BLaER1 (cell line): ENCODE results near the gene ADAD2.

Experiments
- H3K27ac ChIP-seq: shearing (Covaris generic); formaldehyde crosslinking; 2 replicates; pipeline ENCODE4 v1.8.1; 2022
- H3K27me3 ChIP-seq: shearing (Covaris generic); formaldehyde crosslinking; 2 replicates; pipeline ENCODE4 v1.8.1; 2022
- H3K36me3 ChIP-seq: shearing (Covaris generic); formaldehyde crosslinking; 2 replicates; pipeline ENCODE4 v1.8.1; 2022
- H3K4me1 ChIP-seq: shearing (Covaris generic); formaldehyde crosslinking; 2 replicates; pipeline ENCODE4 v1.8.1; 2022
- H3K4me2 ChIP-seq: shearing (Covaris generic); formaldehyde crosslinking; 2 replicates; pipeline ENCODE4 v1.8.1; 2022
- H3K4me3 ChIP-seq: shearing (Covaris generic); formaldehyde crosslinking; 2 replicates; pipeline ENCODE4 v1.8.1; 2022
- H3K9ac ChIP-seq: shearing (Covaris generic); formaldehyde crosslinking; 2 replicates; pipeline ENCODE4 v1.8.1; 2022
- H3K9me3 ChIP-seq: shearing (Covaris generic); formaldehyde crosslinking; 2 replicates; pipeline ENCODE4 v1.8.1; 2022
- H4K20me1 ChIP-seq: shearing (Covaris generic); formaldehyde crosslinking; 2 replicates; pipeline ENCODE4 v1.8.1; 2022
- Cebpa-rat ChIP-seq: shearing (Covaris generic); IDR thresholded peaks from 2 replicates; pipeline ENCODE4 v1.8.1; 2022

ADAD2 gene

DNA sequence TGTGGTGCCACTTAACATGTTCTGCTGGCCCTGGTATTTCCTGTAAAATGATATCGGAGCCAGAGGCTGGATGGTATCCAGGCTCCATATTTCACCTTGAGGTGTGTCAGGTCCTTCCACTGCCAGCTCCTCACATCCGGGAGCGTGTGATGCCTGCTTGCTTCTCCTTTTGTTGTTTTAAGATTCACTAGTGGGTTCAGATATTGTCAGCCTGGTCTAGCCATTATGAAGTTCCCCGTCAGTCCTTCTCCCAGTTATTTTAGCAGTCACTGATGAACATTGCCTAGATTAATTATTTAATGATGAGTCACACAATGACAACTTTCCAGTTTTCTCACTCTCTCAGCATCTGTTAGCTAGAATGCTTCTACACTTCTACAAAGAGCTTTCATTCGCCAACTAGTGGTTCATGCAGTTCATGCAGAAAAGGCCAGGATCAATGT, 34.6 kb upstream of the ADAD2 start:
- Histone ChIP-seq H3K9me3 (no peaks in the 10 kb centered on the region), H3K9ac (no peak overlapping the region), H3K4me1 (no peaks in the 10 kb centered on the region), H3K4me2 (no peak overlapping the region), H3K27ac (no peak overlapping the region), H4K20me1 (no peaks in the 10 kb centered on the region), H3K4me3 (no peak overlapping the region), H3K27me3 (no peaks in the 10 kb centered on the region), H3K36me3 (no peaks in the 10 kb centered on the region)
- no peak for TF ChIP-seq Cebpa-rat

DNA sequence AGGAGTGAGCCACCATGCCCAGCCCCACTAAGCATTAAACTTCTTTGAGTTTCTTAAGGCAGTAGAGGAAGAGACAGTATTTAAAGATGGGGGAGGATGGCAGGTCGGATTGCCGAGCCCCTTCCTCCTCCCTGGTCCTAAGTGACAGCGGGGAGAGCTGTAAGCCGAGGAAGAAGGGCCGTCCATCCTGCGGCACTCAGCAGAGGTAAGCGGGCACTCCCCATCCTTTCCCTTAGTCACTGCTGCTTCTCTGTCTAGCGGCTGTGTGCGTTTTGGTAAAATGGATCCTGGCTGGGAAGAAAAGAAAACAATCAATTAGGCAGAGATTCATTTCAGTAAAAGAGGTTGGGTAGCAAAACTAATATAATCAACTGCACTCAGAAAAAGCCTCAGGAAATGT, 31.9 kb upstream of the ADAD2 start:
- TF ChIP-seq Cebpa-rat, result no peak
- Histone ChIP-seq H3K27ac (no peak overlapping the region), H3K27me3 (no peaks in the 10 kb centered on the region), H3K4me1 (0 out of 2 replicates have a peak, but pooled peaks cover 8% of the 10 kb centered on the region), H3K9ac (no peak overlapping the region), H3K36me3 (no peaks in the 10 kb centered on the region), H4K20me1 (no peaks in the 10 kb centered on the region), H3K4me2 (no peak overlapping the region), H3K9me3 (no peaks in the 10 kb centered on the region), H3K4me3 (no peak overlapping the region)

DNA sequence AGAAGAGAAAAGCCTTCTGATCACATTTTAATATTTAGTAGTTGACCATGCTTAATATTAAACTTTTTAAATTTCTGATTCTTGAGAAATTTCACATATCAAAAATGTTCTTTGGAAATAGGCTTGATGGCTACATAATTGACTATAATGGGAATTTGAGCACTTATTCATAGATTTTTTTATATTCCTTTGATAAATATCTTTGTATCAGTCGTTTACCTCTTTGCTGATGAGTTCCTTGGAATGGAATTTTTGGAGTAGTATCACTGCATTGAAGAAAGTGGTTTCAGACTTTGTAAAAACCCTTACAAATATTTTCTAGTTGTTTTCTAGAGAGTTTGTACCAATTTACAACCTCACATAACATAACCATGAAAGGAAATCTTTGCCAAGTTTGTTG, 31.2 kb upstream of the ADAD2 start:
- TF ChIP-seq Cebpa-rat, result no peak
- Histone ChIP-seq H3K36me3 (no peaks in the 10 kb centered on the region), H3K4me2 (no peak overlapping the region), H3K9ac (no peak overlapping the region), H3K4me1 (0 out of 2 replicates have a peak, but pooled peaks cover 8% of the 10 kb centered on the region), H3K9me3 (no peaks in the 10 kb centered on the region), H3K27ac (no peak overlapping the region), H4K20me1 (no peaks in the 10 kb centered on the region), H3K27me3 (no peaks in the 10 kb centered on the region), H3K4me3 (no peak overlapping the region)

DNA sequence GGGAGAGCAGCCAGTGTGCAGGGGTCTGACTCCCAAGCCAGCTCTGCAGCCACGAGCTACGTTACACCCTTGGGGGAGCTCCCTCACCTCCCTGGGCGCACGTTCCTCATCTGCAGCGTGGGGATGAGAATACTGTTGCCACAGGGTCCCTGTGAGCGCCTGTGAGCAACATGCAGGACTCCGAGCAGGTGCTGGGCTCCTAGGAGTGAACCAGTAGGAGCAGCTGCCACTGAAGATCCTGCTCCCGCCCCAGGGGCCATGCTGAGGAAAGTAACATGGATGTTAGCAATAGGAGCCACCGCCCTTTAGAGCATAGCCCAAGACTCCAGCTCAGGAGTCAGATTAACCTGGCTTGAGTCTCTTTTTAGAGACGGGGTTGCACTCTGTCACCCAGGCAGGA, 29.9 kb upstream of the ADAD2 start:
- Histone ChIP-seq H3K4me3 (no peak overlapping the region), H3K27ac (no peak overlapping the region), H3K9ac (no peak overlapping the region), H3K9me3 (no peaks in the 10 kb centered on the region), H4K20me1 (no peaks in the 10 kb centered on the region), H3K4me1 (0 out of 2 replicates have a peak, but pooled peaks cover 8% of the 10 kb centered on the region), H3K27me3 (no peaks in the 10 kb centered on the region), H3K4me2 (no peak overlapping the region), H3K36me3 (no peaks in the 10 kb centered on the region)
- TF ChIP-seq Cebpa-rat, result no peak

DNA sequence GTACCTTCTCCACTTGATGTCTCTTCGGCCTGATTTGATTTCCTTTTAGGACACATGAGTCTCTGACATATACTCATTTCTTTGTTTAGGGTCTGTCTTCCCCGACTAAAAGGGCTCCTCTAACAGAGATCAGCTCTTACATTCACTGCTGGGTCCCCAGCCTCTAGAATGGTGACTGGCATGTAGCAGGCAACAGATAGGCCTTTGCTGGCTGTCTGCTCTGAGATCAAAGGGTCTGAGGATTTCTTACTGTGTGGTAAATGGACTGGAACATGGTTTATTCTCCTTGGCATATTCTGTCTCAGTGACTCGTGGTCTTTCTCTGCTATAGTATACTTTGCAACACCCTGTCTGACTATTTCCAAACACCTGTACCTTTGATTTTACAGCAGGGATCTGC, 29.2 kb upstream of the ADAD2 start:
- no peak overlapping the region for H3K4me3 ChIP-seq
- H3K9me3 ChIP-seq, result no peaks in the 10 kb centered on the region
- H3K27me3 ChIP-seq, result no peaks in the 10 kb centered on the region
- no peak overlapping the region for H3K27ac ChIP-seq
- no peaks in the 10 kb centered on the region for H3K36me3 ChIP-seq
- no peaks in the 10 kb centered on the region for H4K20me1 ChIP-seq
- no peak overlapping the region for H3K4me2 ChIP-seq
- 0 out of 2 replicates have a peak, but pooled peaks cover 8% of the 10 kb centered on the region for H3K4me1 ChIP-seq
- TF ChIP-seq Cebpa-rat, result no peak
- no peak overlapping the region for H3K9ac ChIP-seq

DNA sequence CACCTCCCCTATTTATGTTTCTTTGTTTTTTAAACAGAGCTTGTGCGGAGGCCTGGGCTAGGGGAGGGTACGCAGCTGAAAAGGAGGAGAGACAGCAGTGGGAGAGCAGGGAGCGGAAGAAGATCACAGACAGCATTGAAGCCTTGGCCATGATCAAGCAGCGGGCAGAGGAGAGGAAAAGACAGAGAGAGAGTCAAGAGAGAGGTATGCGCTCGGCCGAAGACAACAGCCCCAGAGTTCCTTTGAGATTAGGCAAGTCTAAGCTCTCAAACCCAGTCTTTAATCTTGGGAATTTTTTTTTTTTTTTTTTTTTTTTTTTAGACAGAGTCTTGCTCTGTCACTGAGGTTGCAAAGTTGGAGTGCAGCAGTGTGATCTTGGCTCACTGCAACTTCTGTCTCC, 25.2 kb upstream of the ADAD2 start:
- Histone ChIP-seq H3K9ac (no peak overlapping the region), H4K20me1 (no peaks in the 10 kb centered on the region), H3K9me3 (no peaks in the 10 kb centered on the region), H3K36me3 (no peaks in the 10 kb centered on the region), H3K4me1 (peaks cover 23% of the 10 kb centered on the region), H3K27ac (no peak overlapping the region), H3K27me3 (no peaks in the 10 kb centered on the region), H3K4me3 (no peak overlapping the region), H3K4me2 (no peak overlapping the region)
- no peak for TF ChIP-seq Cebpa-rat

DNA sequence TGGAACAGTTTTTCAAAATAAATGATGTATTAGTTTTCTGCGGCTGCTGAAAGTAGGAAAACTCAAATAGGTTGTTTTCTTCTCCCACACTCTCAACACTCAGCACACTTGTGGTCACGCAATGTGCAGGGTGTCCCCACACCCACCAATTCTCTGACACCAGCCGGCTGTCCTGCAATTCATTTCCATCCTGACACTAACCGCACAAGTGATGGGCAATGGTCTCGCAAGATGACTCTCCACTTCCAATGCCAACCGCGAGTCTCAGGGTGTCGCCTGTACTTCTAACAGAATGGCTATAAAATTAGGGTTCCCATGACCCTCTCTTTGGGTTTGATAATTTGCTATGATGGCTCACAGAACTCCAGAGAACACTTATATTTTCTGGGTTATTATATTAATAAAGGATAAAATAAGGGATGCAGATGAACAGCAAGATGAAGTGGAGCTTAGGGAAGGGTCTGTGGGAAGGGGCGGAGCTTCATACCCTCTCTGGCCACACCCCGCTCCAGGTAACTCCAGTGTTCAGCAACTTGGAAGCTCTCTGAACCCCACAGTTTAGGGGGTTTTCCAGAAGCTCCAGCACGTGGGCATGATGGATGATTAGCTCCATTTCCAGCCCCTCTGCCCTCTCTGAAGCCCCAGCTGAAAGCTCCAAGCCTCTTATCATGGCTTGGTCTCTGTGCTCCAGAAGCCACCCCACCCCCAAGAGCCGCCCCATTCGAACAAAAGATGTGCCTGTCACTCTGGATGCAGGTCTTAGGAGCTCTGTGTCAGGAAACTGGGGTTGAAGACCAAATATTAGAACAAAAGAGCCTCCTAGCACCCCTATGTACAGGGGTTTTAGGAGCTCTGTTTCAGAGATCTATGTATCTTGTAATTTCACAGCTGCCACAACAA, 23.9 kb upstream of the ADAD2 start:
- peaks cover 16% of the 10 kb centered on the region for H3K4me1 ChIP-seq
- H3K27me3 ChIP-seq, result no peaks in the 10 kb centered on the region
- no peak for TF ChIP-seq Cebpa-rat
- no peaks in the 10 kb centered on the region for H4K20me1 ChIP-seq
- no peaks in the 10 kb centered on the region for H3K36me3 ChIP-seq
- no peak overlapping the region for H3K4me3 ChIP-seq
- H3K9ac ChIP-seq, result no peak overlapping the region
- H3K9me3 ChIP-seq, result no peaks in the 10 kb centered on the region
- H3K4me2 ChIP-seq, result no peak overlapping the region
- no peak overlapping the region for H3K27ac ChIP-seq

DNA sequence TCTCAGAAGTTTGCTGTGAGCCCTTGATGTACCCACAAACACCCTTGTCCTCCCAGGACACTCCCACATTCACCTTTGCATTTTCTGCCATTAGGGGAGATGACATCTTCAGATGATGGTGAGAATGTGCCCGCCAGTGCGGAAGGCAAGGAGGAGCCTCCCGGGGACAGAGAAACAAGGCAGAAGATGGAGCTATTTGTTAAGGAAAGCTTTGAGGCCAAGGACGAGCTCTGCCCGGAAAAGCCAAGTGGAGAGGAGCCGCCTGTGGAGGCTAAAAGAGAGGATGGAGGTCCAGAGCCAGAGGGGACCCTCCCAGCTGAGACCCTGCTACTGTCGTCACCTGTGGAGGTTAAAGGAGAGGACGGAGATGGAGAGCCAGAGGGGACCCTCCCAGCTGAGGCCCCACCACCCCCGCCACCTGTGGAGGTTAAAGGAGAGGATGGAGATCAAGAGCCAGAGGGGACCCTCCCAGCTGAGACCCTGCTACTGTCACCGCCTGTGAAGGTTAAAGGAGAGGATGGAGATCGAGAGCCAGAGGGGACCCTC, 21.1 kb upstream of the ADAD2 start:
- Histone ChIP-seq H3K27ac (no peak overlapping the region), H3K9me3 (no peaks in the 10 kb centered on the region), H3K9ac (no peak overlapping the region), H4K20me1 (no peaks in the 10 kb centered on the region), H3K4me1 (peaks cover 16% of the 10 kb centered on the region), H3K4me3 (no peak overlapping the region), H3K4me2 (no peak overlapping the region), H3K36me3 (no peaks in the 10 kb centered on the region), H3K27me3 (no peaks in the 10 kb centered on the region)
- no peak for TF ChIP-seq Cebpa-rat

DNA sequence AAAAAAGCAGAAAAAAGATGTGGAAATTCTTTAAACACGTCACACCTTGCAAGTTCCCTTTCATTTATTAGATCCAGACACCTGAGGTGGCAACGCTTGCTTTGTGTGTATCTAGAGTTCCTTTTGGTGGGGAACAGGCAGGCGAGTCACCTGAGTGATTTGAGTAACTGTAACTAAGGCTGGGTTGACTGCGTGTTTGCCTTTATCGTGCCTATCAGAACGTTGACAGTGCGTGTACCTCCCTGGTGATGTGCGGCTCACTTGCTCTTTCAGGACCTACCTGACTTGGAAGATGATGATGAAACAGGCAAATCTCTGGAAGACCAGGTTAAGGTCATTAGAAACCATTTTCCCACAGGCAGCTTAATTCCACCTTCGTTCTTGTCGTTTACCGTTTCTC, 16.6 kb upstream of the ADAD2 start:
- no peaks in the 10 kb centered on the region for H3K27me3 ChIP-seq
- no peak overlapping the region for H3K4me2 ChIP-seq
- H3K4me3 ChIP-seq, result no peak overlapping the region
- H3K27ac ChIP-seq, result no peak overlapping the region
- no peak overlapping the region for H3K9ac ChIP-seq
- H3K36me3 ChIP-seq, result peaks cover 28% of the 10 kb centered on the region
- H3K4me1 ChIP-seq, result peaks cover 13% of the 10 kb centered on the region
- no peaks in the 10 kb centered on the region for H3K9me3 ChIP-seq
- peaks cover 13% of the 10 kb centered on the region; the same call in 1 of the 2 replicates for H4K20me1 ChIP-seq
- no peak for TF ChIP-seq Cebpa-rat

DNA sequence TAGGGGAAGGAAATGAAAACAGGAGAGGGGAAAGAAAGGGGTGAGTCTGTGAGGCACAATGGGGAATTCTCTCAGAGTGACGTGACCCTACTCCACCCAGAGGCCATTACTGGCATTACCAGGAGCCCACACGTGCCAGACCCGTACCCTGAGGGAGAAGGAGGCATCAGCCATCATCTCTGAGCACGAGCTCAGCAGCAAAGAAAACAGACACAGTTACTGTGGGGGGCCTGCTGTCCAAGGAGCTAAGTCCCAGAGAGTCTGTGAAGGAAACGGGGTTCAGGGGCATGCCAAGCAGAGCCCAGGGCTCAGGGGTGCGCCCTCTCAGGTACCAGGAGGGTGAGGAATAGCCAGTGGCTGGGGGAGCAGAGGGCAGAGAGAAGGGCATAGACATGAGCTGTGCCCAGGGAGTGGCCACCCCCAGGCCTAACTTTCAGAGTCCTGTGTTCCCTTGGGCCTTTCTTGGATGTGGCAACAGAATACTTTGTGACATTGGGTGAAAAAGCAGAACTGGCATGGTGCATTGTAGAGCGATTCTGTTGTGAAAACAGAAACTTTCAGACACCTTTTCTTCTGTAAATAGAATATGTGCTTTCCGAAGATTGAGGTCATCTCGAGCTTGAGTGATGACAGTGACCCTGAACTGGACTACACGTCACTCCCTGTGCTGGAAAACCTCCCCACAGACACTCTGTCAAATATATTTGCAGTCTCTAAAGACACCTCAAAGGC, 15.4 kb upstream of the ADAD2 start:
- Histone ChIP-seq H3K9me3 (no peaks in the 10 kb centered on the region), H3K36me3 (peaks cover 39% of the 10 kb centered on the region), H3K4me2 (peak overlapping the region; percentile 51), H4K20me1 (peaks cover 19% of the 10 kb centered on the region; the same call in 1 of the 2 replicates), H3K4me3 (no peak overlapping the region), H3K4me1 (peaks cover 13% of the 10 kb centered on the region), H3K9ac (no peak overlapping the region), H3K27me3 (no peaks in the 10 kb centered on the region), H3K27ac (peak overlapping the region; percentile 40)
- no peak for TF ChIP-seq Cebpa-rat
